ENCODE results near the gene C11orf21.
"Not testable (repeated sequence)": the region's sequence is repeated elsewhere in the genome, so short reads cannot be mapped to it uniquely, and the experiment has no call there.

Gene C11orf21

DNA sequence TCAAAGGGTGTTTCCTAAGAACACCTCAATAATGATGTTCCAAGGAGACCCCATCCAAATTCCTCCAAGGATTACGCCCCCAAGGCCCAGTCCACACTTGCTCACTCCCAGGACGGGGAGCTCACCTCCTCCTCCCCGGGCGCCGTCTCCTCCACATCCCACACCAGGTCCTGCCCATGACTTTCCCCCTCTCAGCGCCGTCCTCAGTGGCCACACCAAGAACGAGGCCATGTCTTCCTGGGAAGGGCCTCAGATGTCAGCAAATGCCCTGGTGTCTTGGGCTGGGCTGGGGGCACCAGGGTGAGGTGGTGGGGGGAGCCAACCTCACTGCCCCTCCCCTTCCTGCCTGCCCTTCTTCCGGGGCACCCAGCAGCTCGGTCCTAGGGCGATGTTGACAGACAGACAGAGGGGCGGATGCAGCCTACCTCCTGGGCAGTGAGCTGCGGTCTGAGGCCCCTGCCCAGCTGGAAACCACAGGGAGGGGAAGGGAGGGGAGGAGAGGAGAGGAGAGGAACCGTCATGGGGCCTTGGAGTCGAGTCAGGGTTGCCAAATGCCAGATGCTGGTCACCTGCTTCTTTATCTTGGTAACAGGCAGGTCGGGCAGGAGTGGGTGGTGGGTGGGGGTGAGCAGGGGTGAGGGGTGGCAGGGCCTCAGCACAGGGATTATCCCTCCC is at the start of gene C11orf21, which contains the start of gene TSPAN32:
C11orf21 (minus strand) TSS at position 288 of the 675 bp plus-strand sequence; CDS start at position 178, 110 bp downstream.
TSPAN32 (plus strand) TSS at position 383 of the 675 bp plus-strand sequence; CDS start at position 520, 137 bp downstream.
- no peak for DNase-seq (ENCODE audit: low read depth in 3 of 3)

DNA sequence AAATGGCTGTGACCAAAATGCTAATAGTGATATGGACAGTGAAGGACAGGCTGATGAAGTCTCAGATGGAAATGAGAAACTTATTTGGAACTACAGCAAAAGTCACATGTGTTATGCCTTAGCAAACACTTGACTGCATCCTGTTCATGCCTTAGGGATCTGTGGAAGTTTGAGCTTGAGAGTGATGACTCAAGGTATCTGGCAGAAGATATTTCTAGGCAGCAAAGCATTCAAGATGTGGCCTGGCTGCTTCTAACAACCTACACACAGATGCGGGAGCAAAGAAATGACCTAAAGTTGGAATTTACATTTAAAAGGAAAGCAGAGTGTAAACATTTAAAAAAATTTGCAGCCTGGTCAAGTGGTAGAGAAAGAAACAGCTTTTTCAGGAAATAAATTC is 47.3 kb upstream of the C11orf21 start:
- no peak for DNase-seq (ENCODE audit: low read depth in 3 of 3)

DNA sequence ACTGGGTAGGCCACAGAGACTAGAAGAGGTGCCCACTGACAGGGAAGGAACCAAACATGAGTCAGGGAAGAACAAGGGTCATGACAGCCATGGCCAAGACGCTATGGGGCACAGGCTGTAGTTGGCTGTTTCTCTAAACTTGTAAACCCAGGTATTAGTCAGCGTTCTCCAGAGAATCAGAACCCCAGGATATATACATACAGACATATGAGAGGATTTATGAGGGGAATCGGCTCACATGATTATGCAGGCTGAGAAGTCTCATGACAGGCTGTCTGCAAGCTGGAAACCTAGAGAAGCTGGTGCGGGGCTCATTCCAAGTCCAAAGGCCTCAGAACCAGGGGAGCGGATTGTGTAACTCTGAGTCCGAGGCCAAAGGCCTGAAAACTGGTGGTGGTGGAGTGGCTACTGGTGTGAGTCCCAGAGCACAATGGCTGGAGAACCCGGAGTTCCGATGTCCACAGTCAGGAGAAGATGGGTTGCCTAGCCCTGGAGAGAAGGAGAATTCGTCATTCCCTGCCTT is 45.7 kb upstream of the C11orf21 start:
- DNase-seq (ENCODE audit: low read depth in 3 of 3): no peak

DNA sequence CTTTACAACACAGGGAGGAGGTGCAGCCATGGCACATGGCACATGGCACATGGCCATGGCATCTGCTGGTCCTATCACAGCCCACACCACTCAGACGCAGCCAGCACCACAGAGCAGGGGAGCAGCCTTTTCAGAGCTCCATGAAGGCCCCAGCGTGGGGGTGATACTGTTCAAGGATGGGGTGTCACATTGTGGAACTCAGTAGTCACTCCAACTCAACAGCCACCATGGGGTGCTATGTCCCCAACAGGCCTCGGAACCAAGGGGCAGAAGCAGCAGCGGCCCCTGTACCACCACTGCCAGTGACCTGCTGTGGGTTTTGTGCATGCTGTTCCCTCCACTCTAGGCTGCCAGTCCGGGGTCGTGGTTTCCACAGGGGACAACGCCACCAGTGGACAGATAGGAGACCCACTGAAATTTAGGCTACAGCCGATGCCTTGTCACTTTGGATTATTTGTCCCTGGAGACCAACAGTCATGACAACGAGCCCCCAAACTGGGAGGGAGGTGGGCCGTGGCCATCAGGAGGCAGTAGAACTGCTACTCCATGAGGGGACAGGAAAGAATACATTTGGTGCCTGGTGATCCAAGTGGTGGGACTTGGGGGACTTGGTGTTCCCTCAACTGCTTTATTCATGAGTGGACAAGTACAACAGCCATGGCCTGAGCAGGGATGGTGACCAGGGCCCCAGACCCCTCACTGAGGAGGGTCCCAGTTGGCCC is 45.0 kb upstream of the C11orf21 start:
- no peak for DNase-seq (ENCODE audit: low read depth in 3 of 3)

DNA sequence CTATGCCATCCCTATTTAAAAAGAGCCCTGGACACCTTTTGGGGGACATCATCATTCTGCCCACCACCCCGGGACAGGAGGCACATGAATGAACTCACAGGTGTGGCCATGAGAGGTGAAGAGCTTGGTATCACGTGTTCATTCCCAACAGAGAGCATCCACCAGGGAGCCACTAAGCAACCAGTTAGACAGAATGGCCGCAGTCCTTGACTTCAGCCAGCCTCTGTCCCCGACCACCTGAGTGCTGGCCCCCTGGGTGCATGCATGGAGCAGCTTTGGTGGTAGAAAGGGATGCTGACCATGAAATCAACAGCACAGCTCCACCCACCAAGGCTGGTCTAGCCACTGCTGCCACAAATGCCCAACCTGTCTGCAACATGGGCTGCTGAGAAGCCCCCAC is 44.3 kb upstream of the C11orf21 start:
- DNase-seq (ENCODE audit: low read depth in 3 of 3): no peak

DNA sequence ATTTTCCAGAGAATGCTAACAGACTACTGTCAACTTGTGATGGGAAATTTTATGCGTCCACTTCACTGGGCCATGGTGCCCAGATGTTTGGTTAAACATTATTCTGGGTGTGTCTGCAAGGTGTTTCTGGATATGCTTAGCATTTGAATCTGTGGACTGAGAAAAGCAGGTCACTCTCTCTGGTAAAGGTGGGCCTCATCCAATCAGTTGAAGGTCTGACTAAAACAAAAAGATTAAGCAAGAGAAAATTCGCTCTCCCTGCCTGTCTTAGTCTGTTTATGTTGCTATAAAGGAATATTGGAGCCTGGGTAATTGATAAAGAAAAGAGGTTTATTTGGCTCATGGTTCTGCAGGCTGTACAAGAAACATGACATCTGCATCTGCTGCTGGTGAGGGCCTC is 43.3 kb upstream of the C11orf21 start:
- DNase-seq (ENCODE audit: low read depth in 3 of 3): no peak

DNA sequence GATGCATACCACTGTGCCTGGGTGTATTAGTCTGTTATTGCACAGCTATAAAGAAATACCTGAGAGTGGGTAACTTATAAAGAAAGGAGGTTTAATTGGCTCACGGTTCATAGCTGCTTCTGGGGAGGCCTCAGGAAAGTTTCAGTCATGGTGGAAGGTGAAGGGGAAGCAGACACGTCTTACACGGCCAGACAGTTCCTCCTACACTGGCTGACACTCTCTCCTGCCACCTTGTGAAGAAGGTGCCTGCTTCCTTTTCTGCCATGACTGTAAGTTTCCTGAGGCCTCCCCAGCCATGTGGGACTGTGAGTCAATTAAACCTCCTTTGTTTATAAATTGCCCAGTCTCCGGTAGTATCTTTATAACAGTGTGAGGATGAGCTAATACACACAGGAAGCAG is 41.8 kb upstream of the C11orf21 start:
- DNase-seq (ENCODE audit: low read depth in 3 of 3): no peak

DNA sequence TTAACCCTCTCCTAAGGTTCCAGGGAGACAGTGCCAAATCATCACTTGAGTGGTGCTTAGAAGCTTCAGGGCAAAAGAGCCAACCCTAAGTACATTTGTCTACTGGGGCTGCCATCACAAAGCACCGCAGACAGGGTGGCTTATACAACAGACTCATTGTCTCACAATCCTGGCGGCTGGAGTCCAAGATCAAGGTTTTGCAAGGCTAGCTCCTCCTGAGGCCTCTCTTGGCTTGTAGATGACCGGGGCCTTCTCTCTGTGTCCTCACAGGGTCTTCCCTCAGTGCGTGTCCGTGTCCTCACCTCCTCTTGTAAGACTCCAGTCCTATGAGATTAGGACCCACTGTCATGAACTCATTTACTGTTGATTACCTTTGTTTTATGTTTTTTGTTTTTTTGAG is 41.3 kb upstream of the C11orf21 start:
- no peak for DNase-seq (ENCODE audit: low read depth in 3 of 3)

DNA sequence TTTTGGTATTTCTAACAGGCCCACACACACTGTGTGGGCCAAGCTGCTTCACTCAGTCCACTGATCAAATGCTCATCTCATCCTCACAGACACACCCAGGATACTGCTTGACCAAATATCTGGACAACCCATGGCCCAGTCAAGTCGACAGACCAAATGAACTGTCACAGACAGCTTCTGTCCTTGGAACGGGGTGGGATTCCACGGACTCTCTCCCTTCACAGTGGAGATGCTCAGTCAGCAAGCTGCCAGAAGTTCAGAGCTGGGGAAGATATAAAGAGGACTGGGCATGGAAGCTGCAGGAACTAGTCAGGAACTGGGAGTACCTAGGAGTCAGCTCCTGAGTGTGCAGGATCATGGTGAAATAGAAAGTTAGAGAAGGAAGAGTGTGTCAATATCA is 40.8 kb upstream of the C11orf21 start:
- no peak for DNase-seq (ENCODE audit: low read depth in 3 of 3)

DNA sequence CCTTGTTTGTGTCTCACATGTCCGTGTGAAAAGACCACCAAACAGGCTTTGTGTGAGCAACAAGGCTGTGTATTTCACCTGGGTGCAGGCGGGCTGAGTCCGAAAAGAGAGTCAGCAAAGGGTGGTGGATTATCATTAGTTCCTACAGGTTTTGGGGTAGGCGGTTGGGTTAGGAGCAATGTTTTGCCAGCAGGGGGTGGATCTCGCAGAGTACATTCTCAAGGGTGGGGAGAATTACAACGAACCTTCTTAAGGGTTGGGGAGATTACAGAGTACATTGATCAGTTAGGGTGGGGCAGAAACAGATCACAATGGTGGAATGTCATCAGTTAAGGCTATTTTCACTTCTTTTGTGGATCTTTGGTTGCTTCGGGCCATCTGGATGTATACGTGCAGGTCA is 37.0 kb upstream of the C11orf21 start:
- not testable (repeated sequence) for DNase-seq (ENCODE audit: low read depth in 3 of 3)

DNA sequence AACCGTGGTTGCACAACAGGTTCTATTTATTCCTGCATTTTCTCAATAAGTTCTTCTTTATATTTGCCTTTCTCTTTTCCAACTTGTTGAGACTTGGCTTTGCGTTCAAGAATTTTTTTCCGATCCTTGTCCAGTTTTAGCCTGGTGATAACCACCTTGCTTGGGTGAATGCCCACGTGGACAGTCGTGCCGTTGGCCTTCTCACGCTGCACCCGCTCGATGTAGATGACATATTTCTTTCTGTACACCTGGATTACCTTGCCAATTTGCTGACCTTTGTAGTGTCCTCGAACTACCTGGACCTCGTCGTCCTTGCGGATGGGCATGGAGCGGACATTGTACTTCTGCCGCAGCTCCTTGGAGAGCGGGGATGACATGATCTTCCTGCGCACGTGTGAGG is 33.6 kb upstream of the C11orf21 start:
- DNase-seq (ENCODE audit: low read depth in 3 of 3): not testable (repeated sequence)

DNA sequence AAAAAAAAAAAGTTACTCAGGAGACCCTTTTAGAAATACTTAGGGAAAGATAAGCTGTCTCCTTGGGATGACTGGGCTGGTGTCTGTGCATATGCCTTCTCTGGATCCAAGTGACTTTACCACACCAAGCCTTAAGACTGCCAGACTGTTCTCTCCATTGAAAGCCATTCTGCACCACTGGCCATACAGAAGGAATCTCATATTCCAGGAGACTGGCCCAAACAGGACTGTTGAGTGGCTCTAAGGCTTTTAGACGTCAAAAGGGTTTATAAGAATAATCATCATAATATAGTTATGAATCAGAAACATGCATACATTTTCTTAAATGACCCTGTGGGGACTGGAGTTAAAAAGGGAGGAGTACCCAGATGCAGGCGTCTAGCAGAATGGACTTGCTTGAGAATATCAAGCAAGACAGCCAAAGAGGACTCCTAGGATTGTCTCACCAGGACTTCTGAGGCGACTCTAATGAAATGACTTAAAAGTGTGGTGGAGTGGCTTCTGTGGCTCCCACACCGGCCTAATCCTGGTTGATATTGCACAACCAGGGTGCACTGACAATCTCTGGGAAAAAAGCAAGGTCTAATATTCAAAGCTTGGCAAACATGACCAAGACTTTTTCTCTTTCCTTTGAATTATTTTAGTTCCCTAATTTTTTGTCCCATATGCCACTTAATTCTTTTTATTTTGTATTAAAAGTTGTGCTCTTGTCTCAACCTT is 31.9 kb upstream of the C11orf21 start:
- DNase-seq (ENCODE audit: low read depth in 3 of 3): not testable (repeated sequence)

DNA sequence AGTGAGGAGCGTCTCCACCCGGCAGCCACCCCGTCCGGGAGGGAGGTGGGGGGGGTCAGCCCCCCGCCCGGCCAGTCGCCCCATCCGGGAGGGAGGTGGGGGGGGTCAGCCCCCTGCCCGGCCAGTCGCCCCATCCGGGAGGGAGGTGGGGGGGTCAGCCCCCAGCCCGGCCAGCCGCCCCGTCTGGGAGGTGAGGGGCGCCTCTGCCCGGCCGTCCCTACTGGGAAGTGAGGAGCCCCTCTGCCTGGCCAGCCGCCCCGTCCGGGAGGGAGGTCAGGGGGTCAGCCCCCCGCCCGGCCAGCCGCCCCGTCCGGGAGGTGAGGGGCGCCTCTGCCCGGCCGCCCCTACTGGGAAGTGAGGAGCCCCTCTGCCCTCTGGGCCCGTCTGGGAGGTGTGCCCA is 30.9 kb upstream of the C11orf21 start:
- DNase-seq (ENCODE audit: low read depth in 3 of 3): not testable (repeated sequence)

DNA sequence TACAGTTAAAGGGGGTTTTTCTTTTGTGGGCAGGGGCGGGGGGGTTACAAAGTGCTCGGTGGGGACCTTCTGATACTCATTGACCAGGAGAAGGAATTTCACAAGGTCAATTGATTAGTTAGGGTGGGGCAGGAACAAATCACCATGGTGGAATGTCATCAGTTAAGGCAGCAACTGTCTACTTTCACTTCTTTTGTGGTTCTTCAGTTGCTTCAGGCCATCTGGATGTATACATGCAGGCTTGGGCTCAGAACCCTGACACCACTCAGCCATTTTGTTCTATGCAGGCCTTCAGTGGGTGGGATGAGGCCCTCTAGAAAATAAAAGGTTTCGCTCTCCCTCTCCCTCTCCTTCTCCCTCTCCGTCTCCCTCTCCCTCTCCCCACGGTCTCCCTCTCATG is 29.7 kb upstream of the C11orf21 start:
- DNase-seq (ENCODE audit: low read depth in 3 of 3): no peak

DNA sequence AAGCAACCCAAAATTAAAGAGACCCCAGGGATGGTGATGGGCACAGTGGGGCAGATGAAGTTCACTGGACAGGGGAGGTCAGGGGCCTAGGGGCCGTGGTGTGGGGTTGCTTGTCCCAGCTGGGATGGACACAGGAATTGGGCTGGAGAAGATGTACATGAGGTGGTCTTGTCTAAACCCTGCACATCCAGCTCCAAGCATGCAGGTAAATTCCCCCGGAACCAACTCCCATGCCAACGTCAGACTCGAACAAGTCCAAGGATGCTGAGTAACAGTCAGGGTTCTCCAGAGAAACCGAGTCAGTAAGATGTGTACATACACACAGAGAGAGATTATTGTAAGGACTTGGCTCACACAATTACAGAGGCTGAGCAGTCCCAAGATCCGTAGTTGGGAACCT is 29.0 kb upstream of the C11orf21 start:
- DNase-seq (ENCODE audit: low read depth in 3 of 3): no peak

DNA sequence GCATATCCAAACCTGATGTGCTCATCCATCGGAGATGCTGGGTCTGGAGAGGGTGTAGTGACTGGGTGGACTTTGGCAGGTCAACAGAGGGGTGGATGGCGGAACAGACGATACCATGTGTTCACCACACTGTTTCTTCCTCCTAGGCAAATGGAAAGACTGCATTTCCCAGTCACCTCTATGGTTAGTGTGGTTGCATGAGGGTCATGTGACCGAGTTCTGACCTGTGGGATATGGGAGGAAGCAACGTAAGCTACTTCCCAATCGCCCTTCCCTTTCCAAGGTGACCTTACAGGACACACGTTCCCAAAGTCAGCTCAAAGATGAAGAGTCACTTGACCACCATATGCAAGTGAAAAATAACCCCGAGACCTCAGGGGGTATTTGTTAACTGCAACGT is 27.8 kb upstream of the C11orf21 start:
- DNase-seq (ENCODE audit: low read depth in 3 of 3): no peak

DNA sequence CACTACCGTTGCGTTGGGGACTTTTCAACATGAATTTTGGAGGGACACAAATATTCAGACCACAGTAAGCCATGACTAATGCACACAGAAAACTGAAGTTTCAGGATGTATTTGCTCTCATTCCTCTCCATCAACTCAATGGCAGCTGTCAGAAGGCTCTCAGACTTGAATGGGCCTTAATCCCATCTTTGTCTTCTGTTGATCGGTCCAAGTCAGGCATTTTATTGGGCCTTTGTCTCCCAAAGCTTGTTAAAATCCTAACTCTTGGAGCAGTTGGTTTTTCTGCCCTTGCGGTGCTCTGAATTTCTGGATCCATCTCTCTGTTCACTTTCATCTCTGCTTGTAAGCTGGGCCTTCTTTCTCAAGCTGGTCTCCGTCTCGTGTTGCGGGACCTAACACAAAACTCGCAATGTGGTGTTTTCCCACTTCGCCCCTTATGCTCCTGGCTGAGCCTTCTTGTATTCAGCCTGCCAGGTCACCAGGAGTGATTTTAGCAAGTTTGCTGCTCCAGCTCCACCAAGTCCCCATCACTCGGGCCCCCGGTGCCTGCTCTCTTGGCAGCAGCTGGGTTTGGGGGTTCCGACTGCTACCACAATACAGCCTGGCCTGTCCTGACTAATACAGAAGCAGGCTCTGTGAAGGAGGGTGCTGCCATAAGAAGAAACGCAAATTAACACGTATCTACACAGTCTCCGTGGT is 27.1 kb upstream of the C11orf21 start:
- no peak for DNase-seq (ENCODE audit: low read depth in 3 of 3)

DNA sequence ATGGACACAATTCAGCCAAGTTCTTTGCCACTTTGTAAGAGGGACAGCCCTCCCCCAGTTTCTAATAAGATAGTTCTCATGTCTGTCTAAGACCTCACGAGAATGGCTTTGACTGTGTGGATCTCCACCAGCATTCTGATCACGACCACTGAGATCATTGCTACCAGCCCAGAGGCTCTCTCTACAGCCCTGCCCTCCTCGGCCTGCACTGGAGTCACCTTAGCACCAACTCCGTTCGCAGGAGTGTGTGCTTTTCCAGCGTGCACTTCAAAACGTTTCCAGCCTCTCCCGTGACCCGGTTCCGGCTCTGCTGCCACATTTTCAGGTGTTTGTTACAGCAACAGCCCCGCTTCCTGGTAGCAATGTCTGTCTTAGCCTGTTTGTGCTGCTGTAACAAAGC is 26.3 kb upstream of the C11orf21 start:
- DNase-seq (ENCODE audit: low read depth in 3 of 3): no peak

DNA sequence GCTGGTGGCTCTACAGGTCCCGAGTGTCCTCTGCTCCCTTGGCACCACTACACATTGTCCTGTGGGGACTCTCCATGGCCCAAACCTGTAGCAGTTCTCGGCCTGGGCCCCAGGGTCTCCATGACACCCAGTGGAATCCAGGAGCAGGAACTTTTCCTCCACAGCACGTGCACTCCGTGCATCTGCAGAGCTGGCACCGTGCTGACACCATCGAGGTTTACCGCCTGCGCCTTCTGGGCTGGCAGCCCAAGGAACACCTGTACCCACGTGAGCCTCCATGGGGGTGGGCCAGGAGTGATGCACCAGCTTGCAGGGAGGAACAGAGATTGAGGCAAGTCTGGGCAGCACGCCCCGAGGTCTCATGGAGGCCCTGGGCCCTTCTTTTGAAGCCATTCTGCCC is 25.3 kb upstream of the C11orf21 start:
- no peak for DNase-seq (ENCODE audit: low read depth in 3 of 3)

DNA sequence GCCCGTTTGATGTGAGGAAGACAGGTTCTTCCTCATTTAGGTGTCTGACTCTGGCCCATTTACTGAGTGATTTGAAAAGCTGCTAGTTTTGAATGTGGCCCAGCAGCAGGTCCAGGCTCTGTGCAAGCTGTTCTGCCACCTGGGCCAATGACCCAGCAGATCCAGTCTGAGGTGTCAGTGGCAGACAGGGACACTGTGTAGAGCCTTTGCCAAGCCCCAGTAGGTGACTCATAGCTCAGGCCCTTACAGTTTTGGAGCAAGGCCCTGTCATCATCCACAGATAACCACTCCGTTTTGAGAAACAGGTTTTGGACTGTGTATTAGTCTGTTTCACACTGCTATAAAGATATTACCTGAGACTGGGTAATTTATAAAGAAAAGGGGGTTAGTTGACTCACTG is 24.0 kb upstream of the C11orf21 start:
- DNase-seq (ENCODE audit: low read depth in 3 of 3): no peak

DNA sequence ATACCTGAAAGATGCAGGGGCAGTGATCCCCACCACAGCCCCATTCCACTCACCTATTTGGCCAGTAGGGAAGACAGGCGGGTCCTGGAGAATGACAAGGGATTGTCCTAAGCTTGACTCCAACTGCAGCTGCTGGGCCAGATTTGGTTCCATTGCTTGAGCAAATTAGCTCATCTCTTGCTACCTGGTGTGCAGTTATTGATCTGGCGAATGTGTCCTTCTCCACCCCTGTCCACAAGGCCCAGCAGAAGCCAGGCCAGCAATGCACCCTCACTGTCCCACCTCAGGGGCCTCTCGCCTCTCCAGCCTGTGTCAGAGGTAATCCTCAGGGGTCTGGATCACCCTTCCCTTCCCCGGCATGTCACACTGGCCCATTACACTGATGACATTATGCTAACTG is 23.4 kb upstream of the C11orf21 start:
- DNase-seq (ENCODE audit: low read depth in 3 of 3): no peak

DNA sequence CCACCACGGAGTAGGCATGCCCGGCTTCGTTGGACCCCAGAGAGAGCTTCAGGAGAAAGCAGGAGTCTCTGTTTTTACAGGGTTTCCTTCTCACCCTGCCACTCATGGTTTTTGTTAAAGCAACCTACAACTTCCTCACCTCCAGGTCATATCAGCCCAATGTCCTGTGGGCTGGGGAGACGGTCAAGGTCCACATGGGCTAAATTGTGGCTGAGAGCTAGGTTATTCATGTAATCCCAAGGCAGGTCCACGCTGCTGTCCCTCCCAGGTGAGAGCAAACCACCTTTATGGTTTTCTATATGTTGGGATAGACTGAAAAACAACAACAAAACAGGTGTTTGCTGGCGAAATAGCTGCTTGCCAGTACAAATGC is 19.6 kb upstream of the C11orf21 start:
- DNase-seq (ENCODE audit: low read depth in 3 of 3): no peak
